NT2/D1 (cell line): ENCODE data around the gene AS3MT.

Experiments
- YY1 ChIP-seq: IDR thresholded peaks from 2 replicates; pipeline ENCODE4 v1.6.1; 2011; ENCODE audit not compliant: insufficient read length, insufficient read depth
- ZNF274 ChIP-seq: IDR thresholded peaks from 2 replicates; pipeline ENCODE4 v1.6.1; 2011; ENCODE audit warnings: mild to moderate bottlenecking, low read depth, low read length

DNA sequence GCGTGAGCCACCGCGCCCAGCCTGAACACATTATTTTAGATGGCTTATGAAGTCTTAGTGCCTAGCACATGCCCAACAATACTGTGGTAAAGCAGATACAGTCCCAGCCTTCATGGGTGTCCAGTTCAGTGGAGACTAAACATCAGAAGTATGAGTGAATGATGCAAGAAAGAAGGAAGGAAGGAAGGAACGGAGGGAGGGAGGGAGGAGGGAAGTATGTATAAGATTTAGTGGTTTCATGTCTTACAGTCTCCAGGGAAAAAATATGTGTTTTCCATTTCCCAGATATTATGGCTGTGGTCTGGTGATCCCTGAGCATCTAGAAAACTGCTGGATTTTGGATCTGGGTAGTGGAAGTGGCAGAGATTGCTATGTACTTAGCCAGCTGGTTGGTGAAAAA lies 2.9 kb downstream of the AS3MT start:
- no peak for TF ChIP-seq YY1
- no peak for TF ChIP-seq ZNF274
